GM23338 (cell line): Measurements from ENCODE around the gene GPR4. TPM values are rescaled to one million over a fixed set of nuclear protein-coding genes. Genes with fewer than 3 reads are reported as not detected.

ENCODE experiments used
- ATAC-seq: fragments of 200-7000 bp; cut with Tn5 transposase; 3 replicates; pipeline ENCODE4 v1.9.1; 2020
- DNase-seq: peaks from one replicate; pipeline ENCODE4 v3.0.0-alpha.2; 2015; ENCODE audit warnings: low spot score
- H2AFZ ChIP-seq: fragments of 200-600 bp; sonication (generic); 2 replicates; pipeline ENCODE4 v1.8.0; 2016; ENCODE audit warnings: antibody characterized with exemption, mild to moderate bottlenecking, moderate library complexity
- H3F3A ChIP-seq: fragments of 200-600 bp; sonication (generic); replicated peaks from 2 replicates; pipeline ENCODE4 v1.8.0; 2017; ENCODE audit warnings: antibody characterized with exemption, mixed run types, low read depth
- H3K27ac ChIP-seq: fragments of 200-600 bp; sonication (generic); 2 replicates; pipeline ENCODE4 v1.6.1; 2016; ENCODE audit warnings: low read depth
- H3K27me3 ChIP-seq: fragments of 200-600 bp; sonication (generic); 2 replicates; pipeline ENCODE4 v1.8.0; 2016; ENCODE audit warnings: mild to moderate bottlenecking, mixed run types, moderate library complexity; ENCODE audit not compliant: insufficient read depth
- H3K36me3 ChIP-seq: fragments of 200-600 bp; sonication (generic); 2 replicates; pipeline ENCODE4 v1.8.0; 2016; ENCODE audit warnings: mild to moderate bottlenecking; ENCODE audit not compliant: insufficient read depth
- H3K4me1 ChIP-seq: fragments of 200-600 bp; sonication (generic); 2 replicates; pipeline ENCODE4 v1.8.0; 2016; ENCODE audit warnings: mild to moderate bottlenecking, moderate library complexity; ENCODE audit not compliant: insufficient read depth
- H3K4me2 ChIP-seq: fragments of 200-600 bp; sonication (generic); 2 replicates; pipeline ENCODE4 v1.7.1; 2017; ENCODE audit warnings: mixed run types
- H3K4me3 ChIP-seq: fragments of 200-600 bp; sonication (generic); 2 replicates; pipeline ENCODE4 v1.6.1; 2016; ENCODE audit warnings: mixed run types
- H3K79me2 ChIP-seq: fragments of 200-600 bp; sonication (generic); replicated peaks from 2 replicates; pipeline ENCODE4 v1.8.0; 2017; ENCODE audit warnings: mild to moderate bottlenecking; ENCODE audit not compliant: insufficient read depth
- H3K9me2 ChIP-seq: fragments of 200-600 bp; sonication (generic); 2 replicates; pipeline ENCODE4 v1.8.0; 2017; ENCODE audit not compliant: insufficient read depth
- H4K20me1 ChIP-seq: fragments of 200-600 bp; sonication (generic); replicated peaks from 2 replicates; pipeline ENCODE4 v1.8.0; 2017; ENCODE audit warnings: mild to moderate bottlenecking; ENCODE audit not compliant: insufficient read depth
- H3K27ac Mint-ChIP-seq: 2 replicates; pipeline ENCODE4 v1.8.0; 2020; ENCODE audit warnings: inconsistent platforms, mild to moderate bottlenecking, moderate library complexity, mixed read lengths
- H3K27me3 Mint-ChIP-seq: 3 replicates; pipeline ENCODE4 v1.8.0; 2022; ENCODE audit warnings: low read depth, mild to moderate bottlenecking, moderate library complexity, mixed read lengths, inconsistent platforms; ENCODE audit not compliant: insufficient read depth, poor library complexity
- H3K36me3 Mint-ChIP-seq: 3 replicates; pipeline ENCODE4 v1.8.0; 2021; ENCODE audit warnings: low read depth, mild to moderate bottlenecking, inconsistent platforms, moderate library complexity, mixed read lengths
- H3K4me1 Mint-ChIP-seq: 3 replicates; pipeline ENCODE4 v1.8.0; 2020; ENCODE audit warnings: mild to moderate bottlenecking, inconsistent platforms, mixed read lengths
- H3K4me3 Mint-ChIP-seq: 3 replicates; pipeline ENCODE4 v1.8.0; 2021; ENCODE audit warnings: moderate library complexity, mild to moderate bottlenecking, inconsistent platforms, mixed read lengths
- H3K9me3 Mint-ChIP-seq: 3 replicates; pipeline ENCODE4 v1.8.0; 2020; ENCODE audit warnings: moderate library complexity, mild to moderate bottlenecking, inconsistent platforms, mixed read lengths
- CREB1 ChIP-seq: fragments of 250-450 bp; sonication (Bioruptor Pico); IDR thresholded peaks from 2 replicates; pipeline ENCODE4 v1.5.0; 2020; ENCODE audit warnings: low read depth, mild to moderate bottlenecking, moderate library complexity
- CTCF ChIP-seq, 2 experiments: fragments of 200-600 bp in 1 of 2; sonication (generic) in 1 of 2; conservative IDR thresholded peaks; 2 replicates each; pipeline versions ENCODE4 v1.5.1 to v1.6.1; 2016 to 2017; ENCODE audit warnings: antibody characterized with exemption in 2 of 2, low read depth in 2 of 2, mild to moderate bottlenecking in 2 of 2, moderate library complexity in 1 of 2
- EZH2phosphoT487 ChIP-seq: fragments of 200-600 bp; sonication (generic); IDR thresholded peaks from one replicate; pipeline ENCODE4 v1.8.1; 2018; ENCODE audit warnings: antibody characterized with exemption; ENCODE audit not compliant: unreplicated experiment
- JUNB ChIP-seq: IDR thresholded peaks from one replicate; pipeline ENCODE4 v1.6.1; 2016; ENCODE audit warnings: antibody characterized with exemption; ENCODE audit not compliant: unreplicated experiment
- NANOG ChIP-seq: IDR thresholded peaks from 2 replicates; pipeline ENCODE4 v1.6.1; 2016; ENCODE audit warnings: antibody characterized with exemption, borderline replicate concordance
- POLR2AphosphoS5 ChIP-seq: IDR thresholded peaks from 2 replicates; pipeline ENCODE4 v1.6.1; 2016; ENCODE audit warnings: antibody characterized with exemption, low read depth
- STAT1 ChIP-seq: IDR thresholded peaks from one replicate; pipeline ENCODE4 v1.6.1; 2016; ENCODE audit warnings: antibody characterized with exemption; ENCODE audit not compliant: unreplicated experiment
- ZNF331 ChIP-seq: fragments of 250-450 bp; sonication (Bioruptor Pico); IDR thresholded peaks from 2 replicates; pipeline ENCODE4 v1.5.0; 2020; ENCODE audit warnings: low read depth, mild to moderate bottlenecking, moderate library complexity
- polyA plus RNA-seq: library from polyadenylated mRNA; unstranded; fragments of >200 nt; fragmentation: Nextera tagmentation; extraction: Ambion mirVana; gene quantifications from 2 replicates; pipeline ENCODE4 v1.2.1, GENCODE V29; 2016
- total RNA-seq: library from RNA; depleted of rRNA; stranded (reverse); fragments of >200 nt; shearing (Covaris generic); gene quantifications from 2 replicates; pipeline ENCODE4 v1.2.3, GENCODE V29; 2014
- TF ChIP-seq, protein P1 (sequence below): fragments of 250-450 bp; sonication (Bioruptor Pico); IDR thresholded peaks from 2 replicates; pipeline ENCODE4 v1.5.0; 2020; ENCODE audit warnings: mild to moderate bottlenecking, moderate library complexity

GPR4 gene
- total and polyA plus RNA-seq, 2 experiments from 2014 or later: 0.06 to 0.14 TPM

DNA sequence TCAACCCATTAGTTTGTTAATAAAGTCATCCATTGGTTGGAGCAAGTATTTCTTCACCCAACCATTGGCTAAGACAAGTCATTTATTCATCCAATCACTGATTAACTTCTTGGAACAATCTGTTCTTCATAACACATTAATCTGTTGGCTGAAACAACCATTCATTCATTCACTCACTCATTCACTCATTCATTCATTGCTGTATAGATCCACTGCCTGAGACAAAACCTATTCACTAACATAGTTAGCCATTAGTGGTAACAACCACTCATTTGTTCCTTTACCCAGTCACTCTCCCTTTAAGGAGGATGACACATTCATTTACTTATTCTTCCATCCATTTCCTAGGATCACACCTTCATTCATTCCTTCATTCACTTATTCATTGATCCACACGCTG is 22.0 kb upstream of the GPR4 start:
- DNase-seq (no peak), ATAC-seq (no peak)
- no peaks in the 10 kb centered on the region for H3K36me3 ChIP-seq
- no peak overlapping the region for H3K4me3 Mint-ChIP-seq
- 0 out of 2 replicates have a peak, but pooled peaks cover 2% of the 10 kb centered on the region for H3F3A ChIP-seq
- H3K79me2 ChIP-seq: no peaks in the 10 kb centered on the region
- no peak overlapping the region for H3K4me3 ChIP-seq
- no peak overlapping the region for H3K27ac ChIP-seq
- H3K36me3 Mint-ChIP-seq: peaks cover 13% of the 10 kb centered on the region
- no peaks in the 10 kb centered on the region for H3K9me3 Mint-ChIP-seq
- H3K27me3 Mint-ChIP-seq: peaks cover 7% of the 10 kb centered on the region
- TF ChIP-seq POLR2AphosphoS5: no peak
- TF ChIP-seq STAT1: no peak
- no peak for TF ChIP-seq EZH2phosphoT487
- TF ChIP-seq JUNB: no peak
- no peak for TF ChIP-seq ZNF331 (CRISPR knock-in tag)
- no peak for TF ChIP-seq CTCF (conservative IDR thresholded peaks at IDR 0.05; ENCODE audit: low read depth in 2 of 2)
- TF ChIP-seq NANOG: no peak
- TF ChIP-seq CREB1 (CRISPR knock-in tag): no peak
- TF ChIP-seq, protein P1, sequence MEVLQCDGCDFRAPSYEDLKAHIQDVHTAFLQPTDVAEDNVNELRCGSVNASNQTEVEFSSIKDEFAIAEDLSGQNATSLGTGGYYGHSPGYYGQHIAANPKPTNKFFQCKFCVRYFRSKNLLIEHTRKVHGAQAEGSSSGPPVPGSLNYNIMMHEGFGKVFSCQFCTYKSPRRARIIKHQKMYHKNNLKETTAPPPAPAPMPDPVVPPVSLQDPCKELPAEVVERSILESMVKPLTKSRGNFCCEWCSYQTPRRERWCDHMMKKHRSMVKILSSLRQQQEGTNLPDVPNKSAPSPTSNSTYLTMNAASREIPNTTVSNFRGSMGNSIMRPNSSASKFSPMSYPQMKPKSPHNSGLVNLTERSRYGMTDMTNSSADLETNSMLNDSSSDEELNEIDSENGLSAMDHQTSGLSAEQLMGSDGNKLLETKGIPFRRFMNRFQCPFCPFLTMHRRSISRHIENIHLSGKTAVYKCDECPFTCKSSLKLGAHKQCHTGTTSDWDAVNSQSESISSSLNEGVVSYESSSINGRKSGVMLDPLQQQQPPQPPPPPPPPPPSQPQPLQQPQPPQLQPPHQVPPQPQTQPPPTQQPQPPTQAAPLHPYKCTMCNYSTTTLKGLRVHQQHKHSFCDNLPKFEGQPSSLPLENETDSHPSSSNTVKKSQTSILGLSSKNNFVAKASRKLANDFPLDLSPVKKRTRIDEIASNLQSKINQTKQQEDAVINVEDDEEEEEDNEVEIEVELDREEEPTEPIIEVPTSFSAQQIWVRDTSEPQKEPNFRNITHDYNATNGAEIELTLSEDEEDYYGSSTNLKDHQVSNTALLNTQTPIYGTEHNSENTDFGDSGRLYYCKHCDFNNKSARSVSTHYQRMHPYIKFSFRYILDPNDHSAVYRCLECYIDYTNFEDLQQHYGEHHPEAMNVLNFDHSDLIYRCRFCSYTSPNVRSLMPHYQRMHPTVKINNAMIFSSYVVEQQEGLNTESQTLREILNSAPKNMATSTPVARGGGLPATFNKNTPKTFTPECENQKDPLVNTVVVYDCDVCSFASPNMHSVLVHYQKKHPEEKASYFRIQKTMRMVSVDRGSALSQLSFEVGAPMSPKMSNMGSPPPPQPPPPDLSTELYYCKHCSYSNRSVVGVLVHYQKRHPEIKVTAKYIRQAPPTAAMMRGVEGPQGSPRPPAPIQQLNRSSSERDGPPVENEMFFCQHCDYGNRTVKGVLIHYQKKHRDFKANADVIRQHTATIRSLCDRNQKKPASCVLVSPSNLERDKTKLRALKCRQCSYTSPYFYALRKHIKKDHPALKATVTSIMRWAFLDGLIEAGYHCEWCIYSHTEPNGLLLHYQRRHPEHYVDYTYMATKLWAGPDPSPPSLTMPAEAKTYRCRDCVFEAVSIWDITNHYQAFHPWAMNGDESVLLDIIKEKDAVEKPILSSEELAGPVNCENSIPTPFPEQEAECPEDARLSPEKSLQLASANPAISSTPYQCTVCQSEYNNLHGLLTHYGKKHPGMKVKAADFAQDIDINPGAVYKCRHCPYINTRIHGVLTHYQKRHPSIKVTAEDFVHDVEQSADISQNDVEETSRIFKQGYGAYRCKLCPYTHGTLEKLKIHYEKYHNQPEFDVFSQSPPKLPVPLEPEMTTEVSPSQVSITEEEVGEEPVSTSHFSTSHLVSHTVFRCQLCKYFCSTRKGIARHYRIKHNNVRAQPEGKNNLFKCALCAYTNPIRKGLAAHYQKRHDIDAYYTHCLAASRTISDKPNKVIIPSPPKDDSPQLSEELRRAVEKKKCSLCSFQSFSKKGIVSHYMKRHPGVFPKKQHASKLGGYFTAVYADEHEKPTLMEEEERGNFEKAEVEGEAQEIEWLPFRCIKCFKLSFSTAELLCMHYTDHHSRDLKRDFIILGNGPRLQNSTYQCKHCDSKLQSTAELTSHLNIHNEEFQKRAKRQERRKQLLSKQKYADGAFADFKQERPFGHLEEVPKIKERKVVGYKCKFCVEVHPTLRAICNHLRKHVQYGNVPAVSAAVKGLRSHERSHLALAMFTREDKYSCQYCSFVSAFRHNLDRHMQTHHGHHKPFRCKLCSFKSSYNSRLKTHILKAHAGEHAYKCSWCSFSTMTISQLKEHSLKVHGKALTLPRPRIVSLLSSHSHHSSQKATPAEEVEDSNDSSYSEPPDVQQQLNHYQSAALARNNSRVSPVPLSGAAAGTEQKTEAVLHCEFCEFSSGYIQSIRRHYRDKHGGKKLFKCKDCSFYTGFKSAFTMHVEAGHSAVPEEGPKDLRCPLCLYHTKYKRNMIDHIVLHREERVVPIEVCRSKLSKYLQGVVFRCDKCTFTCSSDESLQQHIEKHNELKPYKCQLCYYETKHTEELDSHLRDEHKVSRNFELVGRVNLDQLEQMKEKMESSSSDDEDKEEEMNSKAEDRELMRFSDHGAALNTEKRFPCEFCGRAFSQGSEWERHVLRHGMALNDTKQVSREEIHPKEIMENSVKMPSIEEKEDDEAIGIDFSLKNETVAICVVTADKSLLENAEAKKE (CRISPR knock-in tag): no peak
- H3K4me1 ChIP-seq: 0 out of 2 replicates have a peak, but pooled peaks cover 6% of the 10 kb centered on the region
- peaks cover 3% of the 10 kb centered on the region; the same call in 2 of the 3 replicates for H3K4me1 Mint-ChIP-seq
- H3K27me3 ChIP-seq: no peaks in the 10 kb centered on the region
- no peaks in the 10 kb centered on the region for H4K20me1 ChIP-seq
- H3K4me2 ChIP-seq: no peak overlapping the region
- H3K27ac Mint-ChIP-seq: no peak overlapping the region
- H2AFZ ChIP-seq: no peak overlapping the region
- H3K9me2 ChIP-seq: no peaks in the 10 kb centered on the region
